Motor neuron (in vitro differentiated cells): ENCODE results near the gene ILK. TPM values are rescaled to one million over a fixed set of nuclear protein-coding genes. Genes with fewer than 3 reads are reported as not detected.

ENCODE experiments used
- ATAC-seq, 8 experiments: fragments of 200-7000 bp; cut with Tn5 transposase; replicated peaks in 6 of 8; 2 replicates each; pipeline ENCODE4 v1.8.0; 2021; ENCODE audit warnings: mild to moderate bottlenecking in 8 of 8, moderate library complexity in 8 of 8
- H3K27ac ChIP-seq, 2 donors: fragments of 250-450 bp; sonication (Bioruptor Pico); 2 replicates each; pipeline ENCODE4 v1.9.0; 2021; ENCODE audit warnings: antibody characterized with exemption in 2 of 2, mild to moderate bottlenecking in 2 of 2, moderate library complexity in 1 of 2
- H3K4me1 ChIP-seq, 2 donors: fragments of 250-450 bp; sonication (Bioruptor Pico); replicated peaks in 1 of 2; 2 replicates each; pipeline ENCODE4 v1.6.1; 2021; ENCODE audit warnings: antibody characterized with exemption in 2 of 2, mild to moderate bottlenecking in 2 of 2, moderate library complexity in 1 of 2
- H3K4me3 ChIP-seq, 5 donors: fragments of 250-450 bp; sonication (Bioruptor Pico); 2 replicates each; pipeline ENCODE4 v1.9.0; 2021; ENCODE audit warnings: antibody characterized with exemption in 5 of 5, mild to moderate bottlenecking in 5 of 5, moderate library complexity in 4 of 5
- WGBS, 10 experiments: fragments of 450-650 bp; shearing (Covaris generic); methylation state at CpG; one replicate each; pipeline ENCODE4 v1.0.0; 2022; 5-methylcytosine and 5-hydroxymethylcytosine counted together
- in situ Hi-C, 9 experiments: fragments of 400-800 bp; cut with MboI; loops; one replicate each; pipeline ENCODE4 v1.15.0; 2021; ENCODE audit warnings: low sequenced_read_pairs in 9 of 9, low pct_unique_long_range_greater_than_20kb in 2 of 9; ENCODE audit not compliant: unreplicated experiment in 9 of 9
- total RNA-seq, 8 experiments: library from RNA; unstranded; fragments of 300-600 nt; gene quantifications; 2 replicates each; pipeline versions ENCODE4 v1.2.3 to v1.2.4, GENCODE V29; 2022

Gene ILK
- total RNA-seq, 8 experiments from 2014 or later = 47.9 to 93.5 (median 68.2) TPM

- ATAC-seq = no peak
- no peak overlapping the region for H3K27ac ChIP-seq
- 23 to 100% (median 95%) methylated on average over 1 of the region's 1 CpG; no CpG with 5 or more reads in 1 of the 10 experiments for WGBS, 10 experiments
- peaks cover 9 to 10% of the 10 kb centered on the region in 2 donors for H3K4me1 ChIP-seq
- in situ Hi-C loops = loop anchor here in 2 of 9 experiments (25.0 kb wide), 1 partner anchor 233 kb away; the partner anchor contains the start of gene SMPD1 (in 2 of the 2)
- no peak overlapping the region for H3K4me3 ChIP-seq
Measured at GRCh38 chr11:6620636-6621035, 17.1 kb downstream of the ILK start.

GRCh38 chr11:6621711-6622211 is 18.2 kb downstream of the ILK start:
- Histone ChIP-seq H3K27ac (no peak overlapping the region), H3K4me3 (no peak overlapping the region), H3K4me1 (peaks cover 9 to 10% of the 10 kb centered on the region in 2 donors)
- 100% methylated on average over 3 of the region's 16 CpGs; no CpG with 5 or more reads in 9 of the 10 experiments for WGBS, 10 experiments
- no peak for ATAC-seq
- in situ Hi-C loops = loop anchor here in 2 of 9 experiments (25.0 kb wide), 1 partner anchor 234 kb away; the partner anchor contains the start of gene SMPD1 (in 2 of the 2)

DNA sequence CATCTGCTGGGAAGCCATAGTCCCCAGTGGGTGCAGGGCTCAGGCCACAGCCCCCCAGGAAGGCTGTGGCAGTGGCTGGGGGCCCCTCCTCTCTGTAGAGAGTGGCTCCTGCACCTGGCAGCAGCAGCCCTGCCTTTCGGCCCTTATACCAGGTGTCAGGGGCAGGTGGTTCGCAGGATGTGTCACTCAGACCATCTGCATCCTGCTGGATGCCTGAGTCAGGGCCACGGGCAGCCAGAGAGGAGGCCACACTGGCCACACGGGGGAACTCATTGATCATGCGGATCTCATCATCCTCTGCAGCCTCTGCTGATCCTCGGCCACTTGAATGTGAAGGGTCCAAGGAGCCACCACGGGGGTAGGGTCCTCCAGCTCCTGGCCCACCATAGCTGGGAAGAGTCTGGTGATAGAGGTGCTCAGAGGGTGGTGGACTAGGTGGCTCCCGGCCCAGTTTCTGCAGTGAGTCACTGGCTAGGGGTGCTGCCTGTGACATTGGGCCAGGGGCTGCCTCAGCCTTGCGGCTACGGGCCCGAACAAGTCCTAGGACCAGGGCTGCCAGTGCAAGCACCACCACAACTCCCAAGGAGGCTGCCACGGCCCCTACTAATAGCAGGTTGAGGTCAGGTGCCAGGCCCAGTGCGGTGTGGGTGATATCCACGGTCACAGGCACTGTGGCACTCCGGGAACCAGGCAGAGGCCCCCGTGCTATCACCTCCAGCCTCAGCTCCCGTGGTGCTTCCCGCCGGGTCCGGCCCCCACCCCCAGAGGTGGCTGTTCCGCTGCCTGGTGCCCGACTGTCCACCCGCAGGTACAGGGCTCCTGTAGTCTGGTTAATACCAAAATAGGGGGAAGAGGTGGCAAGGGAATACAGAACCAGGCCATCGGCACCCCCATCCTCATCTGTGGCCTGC is 18.9 kb downstream of the ILK start:
- 75 to 100% (median 80%) methylated on average over 1 to 4 of the region's 24 CpGs; no CpG with 5 or more reads in 5 of the 10 experiments for WGBS, 10 experiments
- H3K27ac ChIP-seq = no peak overlapping the region
- in situ Hi-C loops = loop anchor here in 2 of 9 experiments (25.0 kb wide), 1 partner anchor 235 kb away; the partner anchor contains the start of gene SMPD1 (in 2 of the 2)
- no peak for ATAC-seq
- H3K4me3 ChIP-seq = no peak overlapping the region
- peaks cover 9 to 10% of the 10 kb centered on the region in 2 donors for H3K4me1 ChIP-seq

GRCh38 chr11:6623391-6624363 is 20.1 kb downstream of the ILK start:
- in situ Hi-C loops = loop anchor here in 2 of 9 experiments (25.0 kb wide), 1 partner anchor 236 kb away; the partner anchor contains the start of gene SMPD1 (in 2 of the 2)
- Histone ChIP-seq H3K27ac (no peak overlapping the region), H3K4me3 (no peak overlapping the region), H3K4me1 (peaks cover 3 to 5% of the 10 kb centered on the region in 2 donors)
- WGBS, 10 experiments = 50 to 90% (median 83%) methylated on average over 2 to 10 of the region's 31 CpGs; no CpG with 5 or more reads in 5 of the 10 experiments
- no peak for ATAC-seq

DNA sequence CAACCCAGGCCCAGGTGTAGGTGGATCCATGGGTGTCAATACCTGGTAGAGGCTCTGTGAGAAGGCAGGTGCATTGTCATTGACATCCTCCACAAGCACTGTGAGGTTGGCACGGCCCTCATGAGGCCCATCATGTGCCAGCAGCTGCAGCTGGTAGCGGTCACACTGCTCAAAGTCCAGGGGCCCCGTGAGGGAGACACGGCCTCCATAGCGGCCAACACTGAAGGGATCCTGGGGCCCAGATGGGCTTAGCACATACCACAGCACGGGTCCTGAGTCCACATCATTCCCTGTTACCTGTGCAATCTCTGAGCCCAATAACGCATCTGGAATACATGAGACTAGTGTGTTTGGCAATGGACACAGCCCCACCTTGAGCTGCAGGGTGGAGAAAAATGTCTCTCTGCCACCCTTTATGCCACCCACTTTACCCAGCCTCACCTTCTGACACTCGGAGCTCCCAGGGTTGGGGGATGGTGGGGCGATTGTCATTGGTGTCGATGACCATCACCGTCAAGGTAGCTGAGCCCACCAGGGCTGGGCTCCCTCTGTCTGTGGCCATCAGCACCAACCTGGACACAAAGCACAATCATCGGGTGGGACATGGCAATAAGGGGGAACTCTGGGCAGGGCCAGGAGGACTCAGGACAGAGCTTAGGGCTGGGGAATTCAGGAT is 21.7 kb downstream of the ILK start:
- ATAC-seq = no peak
- H3K27ac ChIP-seq = no peak overlapping the region
- 60 to 100% (median 93%) methylated on average over 1 to 9 of the region's 12 CpGs; no CpG with 5 or more reads in 4 of the 10 experiments for WGBS, 10 experiments
- H3K4me1 ChIP-seq = no peaks in the 10 kb centered on the region
- in situ Hi-C loops = no loop called here
- no peak overlapping the region for H3K4me3 ChIP-seq

GRCh38 chr11:6625832-6626420 is 22.4 kb downstream of the ILK start:
- H3K27ac ChIP-seq = no peak overlapping the region
- in situ Hi-C loops = no loop called here
- 40 to 97% (median 91%) methylated on average over 3 to 16 of the region's 17 CpGs; no CpG with 5 or more reads in 6 of the 10 experiments for WGBS, 10 experiments
- ATAC-seq = no peak
- H3K4me1 ChIP-seq = no peaks in the 10 kb centered on the region
- H3K4me3 ChIP-seq = no peak overlapping the region

- Histone ChIP-seq H3K4me1 (no peaks in the 10 kb centered on the region), H3K27ac (no peak overlapping the region), H3K4me3 (no peak overlapping the region)
- in situ Hi-C loops = no loop called here
- no peak for ATAC-seq
- WGBS, 10 experiments = 50 to 90% (median 81%) methylated on average over 1 to 8 of the region's 19 CpGs; no CpG with 5 or more reads in 5 of the 10 experiments
Measured at GRCh38 chr11:6626971-6627761, 23.6 kb downstream of the ILK start.

GRCh38 chr11:6627762-6628241 is 24.2 kb downstream of the ILK start:
- no peak for ATAC-seq
- in situ Hi-C loops = no loop called here
- H3K4me3 ChIP-seq = no peak overlapping the region

DNA sequence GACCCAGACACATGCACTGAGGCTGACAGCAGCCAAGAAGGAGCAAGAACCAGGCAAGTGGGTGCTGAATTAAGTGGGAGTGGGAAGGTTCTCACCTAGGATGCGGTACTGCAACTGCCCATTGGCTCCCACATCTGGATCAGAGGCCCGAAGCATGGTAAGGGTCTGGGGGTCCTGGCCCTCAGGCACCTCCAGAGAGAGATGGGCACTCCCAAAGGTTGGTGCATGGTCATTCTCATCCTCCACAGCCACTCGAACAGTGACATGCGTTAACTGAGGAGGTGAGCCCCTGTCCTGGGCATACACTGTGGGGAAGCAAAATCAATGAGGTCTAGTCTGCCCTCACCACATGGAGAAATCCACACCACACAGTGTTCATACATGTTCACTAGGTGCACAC is 25.0 kb downstream of the ILK start:
- H3K27ac ChIP-seq = no peak overlapping the region
- in situ Hi-C loops = no loop called here
- H3K4me1 ChIP-seq = no peaks in the 10 kb centered on the region
- no peak for ATAC-seq
- WGBS, 10 experiments = 100% methylated on average over 1 of the region's 4 CpGs; no CpG with 5 or more reads in 6 of the 10 experiments
- H3K4me3 ChIP-seq = no peak overlapping the region

More at GRCh38 chr11:6627762-6628241, 24.2 kb downstream of the ILK start:
- no peaks in the 10 kb centered on the region for H3K4me1 ChIP-seq
- 40 to 94% (median 86%) methylated on average over 1 to 2 of the region's 2 CpGs; no CpG with 5 or more reads in 1 of the 10 experiments for WGBS, 10 experiments
- no peak overlapping the region for H3K27ac ChIP-seq

GRCh38 chr11:6629573-6629891 is 26.0 kb downstream of the ILK start:
- no peak for ATAC-seq
- in situ Hi-C loops = no loop called here
- no peak overlapping the region for H3K4me3 ChIP-seq
- H3K27ac ChIP-seq = no peak overlapping the region
- peaks cover 0 to 1% of the 10 kb centered on the region in 2 donors for H3K4me1 ChIP-seq
- WGBS, 10 experiments = 73 to 90% (median 80%) methylated on average over 1 to 3 of the region's 24 CpGs; no CpG with 5 or more reads in 7 of the 10 experiments
